WTC11 (cell line): ENCODE measurements around the gene RNF10. TPM values are rescaled to one million over a fixed set of nuclear protein-coding genes. Genes with fewer than 3 reads are reported as not detected.

Source experiments
- ATAC-seq: fragments of 200-7000 bp; cut with Tn5 transposase; 2 replicates; pipeline ENCODE4 v1.10.0; 2021; ENCODE audit warnings: mild to moderate bottlenecking, moderate library complexity
- CTCF ChIA-PET: fragments of 300-600 bp; sonication (Branson Sonifier 250); formaldehyde crosslinking; loops from one replicate; lab custom pipeline; 2021; ENCODE audit warnings: antibody characterized with exemption; lab: Charles Lee
- POLR2A ChIA-PET: fragments of 350-600 bp; sonication (Branson Sonifier 250); formaldehyde crosslinking; loops from one replicate; lab custom pipeline; 2021; ENCODE audit warnings: antibody characterized with exemption; lab: Charles Lee
- DNase-seq: peaks from one replicate; pipeline ENCODE4 v3.0.0; 2021; ENCODE audit warnings: low spot score
- H3K27ac Mint-ChIP-seq: 2 replicates; pipeline ENCODE4 v1.8.0; 2021; ENCODE audit warnings: mixed read lengths
- H3K27me3 Mint-ChIP-seq: 2 replicates; pipeline ENCODE4 v1.8.0; 2021; ENCODE audit warnings: low read depth, mild to moderate bottlenecking, moderate library complexity, mixed read lengths
- H3K36me3 Mint-ChIP-seq: 2 replicates; pipeline ENCODE4 v1.8.0; 2021; ENCODE audit warnings: mixed read lengths
- H3K4me1 Mint-ChIP-seq: 2 replicates; pipeline ENCODE4 v1.8.0; 2022; ENCODE audit warnings: mixed read lengths
- H3K4me3 Mint-ChIP-seq: 2 replicates; pipeline ENCODE4 v1.8.0; 2021; ENCODE audit warnings: mild to moderate bottlenecking, moderate library complexity, mixed read lengths
- H3K9me3 Mint-ChIP-seq: 2 replicates; pipeline ENCODE4 v1.8.0; 2021; ENCODE audit warnings: mixed read lengths
- CREM ChIP-seq: sonication (generic); formaldehyde crosslinking; IDR thresholded peaks from 2 replicates; pipeline ENCODE4 v1.8.1; 2022; ENCODE audit warnings: mild to moderate bottlenecking, missing genetic modification reagents, moderate library complexity
- FOXK1 ChIP-seq: sonication (generic); formaldehyde crosslinking; IDR thresholded peaks from 2 replicates; pipeline ENCODE4 v1.8.0; 2022; ENCODE audit warnings: mild to moderate bottlenecking, moderate library complexity, missing genetic modification reagents
- FOXP1 ChIP-seq: sonication (generic); formaldehyde crosslinking; IDR thresholded peaks from 2 replicates; pipeline ENCODE4 v1.8.0; 2022; ENCODE audit warnings: missing genetic modification reagents, mild to moderate bottlenecking, moderate library complexity, borderline replicate concordance
- GABPB1 ChIP-seq: sonication (generic); formaldehyde crosslinking; IDR thresholded peaks from 2 replicates; pipeline ENCODE4 v1.8.1; 2023; ENCODE audit warnings: mild to moderate bottlenecking, missing genetic modification reagents
- IRF2 ChIP-seq: sonication (generic); formaldehyde crosslinking; IDR thresholded peaks from 2 replicates; pipeline ENCODE4 v1.8.0; 2022; ENCODE audit warnings: low read depth, missing genetic modification reagents, borderline replicate concordance
- NFATC4 ChIP-seq: fragments of 250-450 bp; sonication (Bioruptor Pico); IDR thresholded peaks from 2 replicates; pipeline ENCODE4 v1.9.0; 2021; ENCODE audit warnings: mild to moderate bottlenecking
- NFYB ChIP-seq: sonication (generic); formaldehyde crosslinking; conservative IDR thresholded peaks from 2 replicates; pipeline ENCODE4 v1.8.0; 2022; ENCODE audit warnings: low read depth, missing genetic modification reagents
- NR3C1 ChIP-seq: sonication (generic); formaldehyde crosslinking; conservative IDR thresholded peaks from 2 replicates; pipeline ENCODE4 v1.8.1; 2023; ENCODE audit warnings: low read depth, mild to moderate bottlenecking, missing genetic modification reagents
- SP1 ChIP-seq: sonication (generic); formaldehyde crosslinking; conservative IDR thresholded peaks from 2 replicates; pipeline ENCODE4 v1.8.1; 2022; ENCODE audit warnings: missing genetic modification reagents
- ZBTB21 ChIP-seq: sonication (generic); formaldehyde crosslinking; IDR thresholded peaks from 2 replicates; pipeline ENCODE4 v1.8.1; 2023; ENCODE audit warnings: mild to moderate bottlenecking, missing genetic modification reagents, borderline replicate concordance
- ZNF121 ChIP-seq: sonication (generic); formaldehyde crosslinking; IDR thresholded peaks from 2 replicates; pipeline ENCODE4 v1.8.0; 2023; ENCODE audit warnings: missing genetic modification reagents
- ZNF423 ChIP-seq: fragments of 250-450 bp; sonication (Bioruptor Pico); IDR thresholded peaks from 2 replicates; pipeline ENCODE4 v2.1.2; 2022; ENCODE audit warnings: mild to moderate bottlenecking, moderate library complexity
- ZNF671 ChIP-seq: fragments of 250-450 bp; sonication (Bioruptor Pico); IDR thresholded peaks from 2 replicates; pipeline ENCODE4 v1.8.0; 2021; ENCODE audit warnings: mild to moderate bottlenecking
- total RNA-seq: library from RNA; stranded (reverse); gene quantifications from 3 replicates; pipeline ENCODE4 v1.2.3, GENCODE V29; 2021
- TF ChIP-seq, protein P1 (sequence below): fragments of 250-450 bp; sonication (Bioruptor Pico); conservative IDR thresholded peaks from 2 replicates; pipeline ENCODE4 v1.9.0; 2021; ENCODE audit warnings: mild to moderate bottlenecking
- TF ChIP-seq, protein P2 (sequence below): sonication (generic); formaldehyde crosslinking; IDR thresholded peaks from 2 replicates; pipeline ENCODE4 v1.8.1; 2022; ENCODE audit warnings: low read depth, mild to moderate bottlenecking, moderate library complexity, missing genetic modification reagents, borderline replicate concordance
- TF ChIP-seq, protein P3 (sequence below): fragments of 250-450 bp; sonication (Bioruptor Pico); IDR thresholded peaks from 2 replicates; pipeline ENCODE4 v1.9.0; 2021; ENCODE audit warnings: moderate library complexity, mild to moderate bottlenecking, inconsistent platforms, borderline replicate concordance
- TF ChIP-seq, protein P4 (sequence below): fragments of 250-450 bp; sonication (Bioruptor Pico); IDR thresholded peaks from 2 replicates; pipeline ENCODE4 v1.9.0; 2021; ENCODE audit warnings: mild to moderate bottlenecking
- TF ChIP-seq, protein P5 (sequence below): sonication (generic); formaldehyde crosslinking; IDR thresholded peaks from 2 replicates; pipeline ENCODE4 v1.8.0; 2022; ENCODE audit warnings: mild to moderate bottlenecking, missing genetic modification reagents
- TF ChIP-seq, protein P6 (sequence below): fragments of 250-450 bp; sonication (Bioruptor Pico); IDR thresholded peaks from 2 replicates; pipeline ENCODE4 v2.1.2; 2022; ENCODE audit warnings: mild to moderate bottlenecking, moderate library complexity

RNF10 gene
- total RNA-seq, 1 experiment from 2014 or later, result 160 TPM

DNA sequence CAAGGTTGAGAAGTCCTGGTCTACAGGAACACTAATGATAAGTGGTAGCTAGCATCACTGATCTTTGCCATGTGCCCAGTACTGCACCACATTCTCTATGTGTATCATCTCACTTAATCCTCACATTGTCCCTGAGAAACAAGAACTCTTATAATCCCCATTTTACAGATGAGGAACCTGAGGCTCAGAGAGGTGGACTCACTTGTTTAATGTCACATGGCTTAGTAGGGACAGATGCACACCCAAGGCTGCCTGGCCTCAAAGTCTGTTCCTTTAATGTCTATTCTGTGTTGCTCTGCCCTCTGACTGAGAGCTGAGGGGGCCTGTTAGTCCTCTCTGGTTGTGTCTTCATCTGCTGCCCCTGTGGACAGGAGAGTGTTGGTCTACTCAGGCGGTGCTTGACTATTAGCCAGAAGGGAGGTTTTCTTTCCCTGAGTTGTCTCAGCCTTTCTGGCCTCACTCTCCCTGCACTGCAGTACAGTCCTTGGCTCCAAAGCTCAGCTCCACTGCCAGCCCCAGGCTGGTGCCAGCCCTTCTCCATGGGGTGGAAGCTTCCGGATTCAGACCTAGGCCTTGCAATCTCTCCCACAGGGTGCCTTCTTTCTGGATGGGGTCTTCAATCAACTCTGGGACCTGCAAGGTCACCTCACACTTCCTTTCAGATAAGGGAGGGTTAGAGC lies 43.2 kb upstream of the RNF10 start:
- H3K4me1 Mint-ChIP-seq, result peaks cover 10% of the 10 kb centered on the region
- POLR2A ChIA-PET, result interaction anchor here (0.6 kb wide), 1 partner anchor 343 kb away, joined by 4 read pairs; no protein-coding TSS in a partner anchor
- no peaks in the 10 kb centered on the region for H3K27me3 Mint-ChIP-seq
- H3K4me3 Mint-ChIP-seq, result no peak overlapping the region
- H3K36me3 Mint-ChIP-seq, result no peaks in the 10 kb centered on the region
- DNase-seq (no peak), ATAC-seq (no peak)
- no peak overlapping the region; the same call in 1 of the 2 replicates for H3K27ac Mint-ChIP-seq
- TF ChIP-seq NR3C1 (CRISPR knock-in tag) (no peak), CREM (no peak), ZNF121 (no peak), ZNF671 (CRISPR knock-in tag) (no peak), NFATC4 (CRISPR knock-in tag) (no peak), ZNF423 (CRISPR knock-in tag) (no peak), FOXP1 (no peak), ZBTB21 (no peak)
- TF ChIP-seq, protein P1, sequence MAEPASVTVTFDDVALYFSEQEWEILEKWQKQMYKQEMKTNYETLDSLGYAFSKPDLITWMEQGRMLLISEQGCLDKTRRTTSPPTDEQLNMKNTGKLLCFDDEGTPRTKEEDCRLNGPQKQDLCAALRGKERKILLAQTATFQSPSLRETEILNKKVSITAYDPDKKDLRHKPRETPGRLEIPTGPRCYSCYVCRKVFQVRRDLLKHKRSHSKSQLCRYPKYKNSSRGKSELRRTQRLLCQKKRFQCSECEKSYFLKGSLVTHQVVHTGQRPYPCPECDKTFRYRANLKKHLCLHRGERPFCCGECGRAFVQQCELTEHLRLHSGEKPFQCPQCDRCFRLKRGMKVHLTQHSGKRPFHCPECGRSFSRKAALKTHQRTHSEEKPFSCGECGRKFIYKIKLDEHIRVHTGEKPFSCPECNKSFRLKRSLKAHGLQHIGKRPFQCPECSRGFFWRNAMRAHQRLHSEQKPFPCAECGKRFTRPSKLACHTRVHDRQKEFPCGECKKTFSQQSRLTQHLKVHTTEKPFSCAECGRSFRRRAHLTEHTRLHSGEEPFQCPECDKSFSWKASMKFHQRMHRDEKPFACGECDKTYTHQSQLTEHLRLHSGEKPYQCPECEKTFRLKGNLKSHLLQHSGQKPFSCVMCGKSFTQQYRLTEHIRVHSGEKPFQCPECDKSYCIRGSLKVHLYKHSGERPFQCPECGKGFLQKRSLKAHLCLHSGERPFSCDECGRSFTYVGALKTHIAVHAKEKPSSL (CRISPR knock-in tag), result no peak
- TF ChIP-seq, protein P2, sequence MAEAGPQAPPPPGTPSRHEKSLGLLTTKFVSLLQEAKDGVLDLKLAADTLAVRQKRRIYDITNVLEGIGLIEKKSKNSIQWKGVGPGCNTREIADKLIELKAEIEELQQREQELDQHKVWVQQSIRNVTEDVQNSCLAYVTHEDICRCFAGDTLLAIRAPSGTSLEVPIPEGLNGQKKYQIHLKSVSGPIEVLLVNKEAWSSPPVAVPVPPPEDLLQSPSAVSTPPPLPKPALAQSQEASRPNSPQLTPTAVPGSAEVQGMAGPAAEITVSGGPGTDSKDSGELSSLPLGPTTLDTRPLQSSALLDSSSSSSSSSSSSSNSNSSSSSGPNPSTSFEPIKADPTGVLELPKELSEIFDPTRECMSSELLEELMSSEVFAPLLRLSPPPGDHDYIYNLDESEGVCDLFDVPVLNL (CRISPR knock-in tag), result no peak
- TF ChIP-seq, protein P3, sequence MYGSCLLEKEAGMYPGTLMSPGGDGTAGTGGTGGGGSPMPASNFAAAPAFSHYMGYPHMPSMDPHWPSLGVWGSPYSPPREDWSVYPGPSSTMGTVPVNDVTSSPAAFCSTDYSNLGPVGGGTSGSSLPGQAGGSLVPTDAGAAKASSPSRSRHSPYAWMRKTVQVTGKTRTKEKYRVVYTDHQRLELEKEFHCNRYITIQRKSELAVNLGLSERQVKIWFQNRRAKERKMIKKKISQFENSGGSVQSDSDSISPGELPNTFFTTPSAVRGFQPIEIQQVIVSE, result no peak
- TF ChIP-seq, protein P4, sequence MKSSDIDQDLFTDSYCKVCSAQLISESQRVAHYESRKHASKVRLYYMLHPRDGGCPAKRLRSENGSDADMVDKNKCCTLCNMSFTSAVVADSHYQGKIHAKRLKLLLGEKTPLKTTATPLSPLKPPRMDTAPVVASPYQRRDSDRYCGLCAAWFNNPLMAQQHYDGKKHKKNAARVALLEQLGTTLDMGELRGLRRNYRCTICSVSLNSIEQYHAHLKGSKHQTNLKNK (CRISPR knock-in tag), result no peak
- no peaks in the 10 kb centered on the region for H3K9me3 Mint-ChIP-seq
- CTCF ChIA-PET, result interaction anchor here (1.8 kb wide), 1 partner anchor 22 kb away, joined by 9 read pairs; the partner anchor contains the start of gene SRSF9

DNA sequence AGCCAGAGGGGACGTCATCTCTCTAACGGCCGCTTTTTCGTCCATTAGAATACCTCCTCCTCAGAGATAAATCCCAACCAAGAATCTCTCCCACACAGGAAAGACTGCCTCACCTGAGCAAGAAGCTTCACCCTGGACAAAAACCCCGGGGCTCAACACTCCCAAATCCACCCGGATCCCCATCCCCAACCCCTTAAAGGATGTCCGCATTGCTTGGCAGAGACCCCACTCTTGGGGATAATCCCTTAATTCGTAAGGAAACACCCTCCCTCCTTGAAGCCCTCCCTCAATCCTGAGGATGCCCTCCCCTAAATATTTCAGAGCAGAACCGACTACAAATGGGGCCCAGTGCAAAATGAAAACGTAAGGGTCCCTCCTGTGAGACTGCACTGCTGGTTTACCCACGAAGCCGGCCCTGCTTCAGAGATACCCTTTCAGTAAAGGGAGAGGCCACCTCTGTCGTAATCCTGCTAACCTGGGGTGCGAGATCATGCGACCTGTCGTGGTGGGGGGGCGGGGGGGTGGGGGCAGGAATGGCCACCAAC lies 38.9 kb upstream of the RNF10 start:
- Mint-ChIP-seq H3K4me3 (peak overlapping the region; percentile 93), H3K4me1 (peaks cover 33% of the 10 kb centered on the region), H3K9me3 (no peaks in the 10 kb centered on the region), H3K27ac (peak overlapping the region; percentile 91), H3K36me3 (peaks cover 34% of the 10 kb centered on the region), H3K27me3 (no peaks in the 10 kb centered on the region)
- ChIA-PET CTCF (interaction anchor here (0.5 to 2.4 kb wide), 12 partner anchors 9 to 193 kb away, joined by 3 to 22 read pairs (median 5); partner anchors contain the start of genes POP5, SIRT4 and SRSF9), POLR2A (interaction anchor here (0.6 to 2.7 kb wide), 12 partner anchors 9 to 1221 kb away, joined by 3 to 9 read pairs (median 3); partner anchors contain the start of genes RNF10 and SRSF9)
- ATAC-seq (peak; percentile 3), DNase-seq (no peak)
- TF ChIP-seq, protein P5, sequence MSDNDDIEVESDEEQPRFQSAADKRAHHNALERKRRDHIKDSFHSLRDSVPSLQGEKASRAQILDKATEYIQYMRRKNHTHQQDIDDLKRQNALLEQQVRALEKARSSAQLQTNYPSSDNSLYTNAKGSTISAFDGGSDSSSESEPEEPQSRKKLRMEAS (CRISPR knock-in tag), result no peak
- TF ChIP-seq GABPB1 (CRISPR knock-in tag), result no peak
- no peak for TF ChIP-seq SP1 (CRISPR knock-in tag)
- no peak for TF ChIP-seq FOXK1 (CRISPR knock-in tag)
- TF ChIP-seq, protein P6, sequence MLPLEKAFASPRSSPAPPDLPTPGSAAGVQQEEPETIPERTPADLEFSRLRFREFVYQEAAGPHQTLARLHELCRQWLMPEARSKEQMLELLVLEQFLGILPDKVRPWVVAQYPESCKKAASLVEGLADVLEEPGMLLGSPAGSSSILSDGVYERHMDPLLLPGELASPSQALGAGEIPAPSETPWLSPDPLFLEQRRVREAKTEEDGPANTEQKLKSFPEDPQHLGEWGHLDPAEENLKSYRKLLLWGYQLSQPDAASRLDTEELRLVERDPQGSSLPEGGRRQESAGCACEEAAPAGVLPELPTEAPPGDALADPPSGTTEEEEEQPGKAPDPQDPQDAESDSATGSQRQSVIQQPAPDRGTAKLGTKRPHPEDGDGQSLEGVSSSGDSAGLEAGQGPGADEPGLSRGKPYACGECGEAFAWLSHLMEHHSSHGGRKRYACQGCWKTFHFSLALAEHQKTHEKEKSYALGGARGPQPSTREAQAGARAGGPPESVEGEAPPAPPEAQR (CRISPR knock-in tag), result no peak
- TF ChIP-seq NFYB (CRISPR knock-in tag), result no peak
- no peak for TF ChIP-seq FOXP1
- no peak for TF ChIP-seq IRF2 (CRISPR knock-in tag)
- TF ChIP-seq, protein P4 (CRISPR knock-in tag), result no peak
